ENCODE data around the gene NOMO2.
"Not testable (repeated sequence)": the region's sequence is repeated elsewhere in the genome, so short reads cannot be mapped to it uniquely, and the experiment has no call there.

The NOMO2 gene

GRCh38 chr16:18547382-18547781, 14.5 kb downstream of the NOMO2 start:
- not testable (repeated sequence) for H3K9me3 ChIP-seq; H3K4me3 ChIP-seq (ENCODE audit: low read depth, low read length); H3K4me1 ChIP-seq; DNase-seq; H3K27me3 ChIP-seq; H3K36me3 ChIP-seq

GRCh38 chr16:18546853-18547252, 15.0 kb downstream of the NOMO2 start:
- H3K27me3 ChIP-seq; H3K4me3 ChIP-seq (ENCODE audit: low read depth, low read length); DNase-seq; H3K9me3 ChIP-seq; H3K36me3 ChIP-seq; H3K4me1 ChIP-seq: not testable (repeated sequence)

- H3K4me3 ChIP-seq (ENCODE audit: low read depth, low read length); H3K27me3 ChIP-seq; H3K9me3 ChIP-seq; H3K4me1 ChIP-seq; H3K36me3 ChIP-seq; DNase-seq: not testable (repeated sequence)
These were observed 17.4 kb downstream of the NOMO2 start for GRCh38 chr16:18544232-18545081.

DNA sequence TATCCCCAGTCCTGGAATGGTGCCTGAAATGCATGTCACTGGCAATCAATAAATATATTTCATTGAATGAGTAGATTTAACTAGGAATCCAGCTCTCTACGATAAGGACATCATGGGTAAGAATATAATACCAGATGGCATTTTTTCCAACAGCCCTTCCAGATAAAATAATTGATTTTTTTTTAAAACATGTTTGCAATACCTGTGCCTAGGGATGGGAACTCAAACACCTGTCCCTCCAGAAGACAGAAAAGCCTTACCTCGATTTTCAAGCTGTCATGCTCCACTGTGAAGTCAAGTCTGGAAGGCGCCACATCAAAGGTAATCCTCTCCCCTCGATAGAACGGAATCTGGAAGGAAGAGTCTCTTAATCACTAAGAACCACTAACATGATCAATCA, 20.0 kb downstream of the NOMO2 start:
- H3K4me1 ChIP-seq; DNase-seq; H3K36me3 ChIP-seq; H3K9me3 ChIP-seq; H3K4me3 ChIP-seq (ENCODE audit: low read depth, low read length); H3K27me3 ChIP-seq: not testable (repeated sequence)

- H3K9me3 ChIP-seq; DNase-seq; H3K4me3 ChIP-seq (ENCODE audit: low read depth, low read length); H3K4me1 ChIP-seq; H3K36me3 ChIP-seq; H3K27me3 ChIP-seq: not testable (repeated sequence)
These were observed 24.9 kb downstream of the NOMO2 start for GRCh38 chr16:18537004-18537403.

GRCh38 chr16:18535519-18536168, 26.3 kb downstream of the NOMO2 start:
- H3K4me1 ChIP-seq; H3K9me3 ChIP-seq; H3K36me3 ChIP-seq; H3K27me3 ChIP-seq; DNase-seq; H3K4me3 ChIP-seq (ENCODE audit: low read depth, low read length): not testable (repeated sequence)

- not testable (repeated sequence) for H3K4me3 ChIP-seq (ENCODE audit: low read depth, low read length); DNase-seq
These were observed 27.6 kb downstream of the NOMO2 start for GRCh38 chr16:18534308-18534707.

DNA sequence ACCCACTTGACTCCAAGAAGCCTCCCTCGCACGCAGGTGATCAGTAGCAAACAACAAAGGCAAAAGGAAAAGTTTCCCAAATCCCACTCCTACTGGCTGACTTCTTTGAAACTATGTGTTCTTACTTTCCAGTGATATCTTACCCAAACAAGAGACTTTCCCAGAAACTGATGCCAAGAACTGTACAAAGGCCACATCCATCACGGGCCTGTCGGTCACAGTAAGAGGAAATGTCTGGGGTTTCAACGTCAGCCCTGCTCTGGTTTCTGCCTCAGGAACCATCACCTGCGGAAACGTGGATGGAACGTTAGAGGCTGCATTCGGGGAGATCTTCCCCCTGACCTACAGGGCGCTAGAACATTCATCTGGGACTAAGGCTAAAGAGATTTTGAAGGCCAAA, 30.6 kb downstream of the NOMO2 start:
- H3K27me3 ChIP-seq; H3K4me1 ChIP-seq; H3K4me3 ChIP-seq (ENCODE audit: low read depth, low read length); DNase-seq; H3K9me3 ChIP-seq; H3K36me3 ChIP-seq: not testable (repeated sequence)

More at GRCh38 chr16:18534308-18534707, 27.6 kb downstream of the NOMO2 start:
- not testable (repeated sequence) for H3K9me3 ChIP-seq, H3K4me1 ChIP-seq, H3K36me3 ChIP-seq, H3K27me3 ChIP-seq

- H3K4me1 ChIP-seq; DNase-seq; H3K4me3 ChIP-seq (ENCODE audit: low read depth, low read length); H3K27me3 ChIP-seq; H3K36me3 ChIP-seq; H3K9me3 ChIP-seq: not testable (repeated sequence)
These were observed 31.6 kb downstream of the NOMO2 start for GRCh38 chr16:18530329-18530728.

GRCh38 chr16:18526547-18526946, 35.4 kb downstream of the NOMO2 start:
- not testable (repeated sequence) for H3K4me3 ChIP-seq (ENCODE audit: low read depth, low read length); H3K4me1 ChIP-seq; H3K36me3 ChIP-seq; H3K9me3 ChIP-seq; H3K27me3 ChIP-seq; DNase-seq

DNA sequence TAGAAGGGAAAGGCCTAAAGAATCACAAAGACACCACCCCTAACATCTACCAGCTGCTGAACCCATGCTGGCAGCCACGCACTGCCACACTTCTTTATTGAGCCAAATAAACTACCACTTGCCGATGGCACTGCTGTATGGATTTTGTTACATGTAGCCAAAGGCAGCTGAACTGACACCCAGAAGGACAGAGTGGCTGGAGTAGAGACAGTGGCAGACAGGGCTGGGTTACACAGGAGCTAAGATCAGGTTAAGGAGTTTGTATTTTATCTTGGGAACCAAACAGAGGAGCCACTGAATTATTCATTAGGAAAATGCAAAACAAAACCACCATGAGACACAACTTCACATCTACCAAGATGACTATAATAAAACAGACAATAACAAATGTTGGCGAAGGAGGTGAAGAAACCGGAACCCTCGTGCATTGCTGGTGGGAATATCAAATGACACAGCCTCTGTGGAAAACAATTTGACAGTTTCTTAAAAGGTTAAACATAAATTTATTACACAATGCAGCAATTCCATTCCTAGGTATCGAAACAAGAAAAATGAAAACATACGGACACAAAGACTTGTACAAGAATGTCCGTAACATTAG, 35.9 kb downstream of the NOMO2 start:
- not testable (repeated sequence) for H3K4me1 ChIP-seq; H3K36me3 ChIP-seq; H3K9me3 ChIP-seq; H3K27me3 ChIP-seq; H3K4me3 ChIP-seq (ENCODE audit: low read depth, low read length); DNase-seq

DNA sequence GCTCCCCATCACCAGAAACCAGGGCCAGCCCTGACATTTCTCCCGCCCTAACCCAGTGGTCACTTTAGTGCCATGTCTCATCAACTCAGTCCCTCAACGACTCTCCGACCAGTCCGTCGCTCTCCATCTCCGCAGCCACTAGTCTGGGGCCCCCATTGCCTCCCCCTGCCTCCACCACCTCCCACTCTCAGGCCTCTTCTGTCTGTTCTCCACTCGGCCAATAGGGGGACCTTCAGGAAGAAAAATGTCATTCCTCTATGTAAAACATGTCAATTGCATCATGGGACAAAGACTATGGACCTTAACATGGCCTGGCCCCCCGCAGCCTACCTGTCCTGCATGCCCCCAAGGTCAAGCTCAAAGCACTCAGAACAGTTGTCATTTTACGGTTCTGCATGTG, 39.3 kb downstream of the NOMO2 start:
- not testable (repeated sequence) for H3K4me1 ChIP-seq

DNA sequence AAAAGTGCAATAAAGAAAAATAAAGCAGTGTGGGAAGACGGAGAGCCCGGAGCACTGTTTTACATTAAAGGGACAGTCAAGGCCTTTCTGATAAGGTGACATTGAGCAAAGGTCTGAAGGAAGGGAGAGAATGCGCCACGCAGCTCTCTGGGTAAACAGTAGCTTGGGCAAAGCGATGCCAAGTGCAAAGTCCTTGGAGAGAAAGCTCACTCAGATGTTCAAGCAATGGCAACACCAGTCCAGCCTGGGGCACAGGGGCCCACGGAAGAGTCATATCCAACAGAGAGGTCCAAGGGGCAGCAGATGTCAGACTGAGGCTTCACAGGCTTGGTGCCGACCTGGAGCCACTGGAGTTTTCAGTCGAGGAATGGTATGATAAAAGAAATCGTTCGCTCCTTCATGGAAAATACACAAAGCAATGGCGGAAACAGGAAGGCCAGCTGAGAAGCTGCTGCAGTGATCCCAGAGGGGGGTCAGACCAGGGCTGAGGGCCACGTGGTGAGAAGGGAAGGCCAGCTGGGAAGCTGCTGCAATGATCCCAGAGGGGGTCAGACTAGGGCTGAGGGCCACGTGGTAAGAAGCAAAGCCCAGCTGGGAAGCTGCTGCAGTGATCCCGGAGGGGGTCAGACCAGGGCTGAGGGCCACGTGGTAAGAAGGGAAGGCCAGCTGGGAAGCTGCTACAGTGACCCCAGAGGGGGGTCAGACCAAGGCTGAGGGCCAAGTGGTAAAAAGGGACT, 40.3 kb downstream of the NOMO2 start:
- not testable (repeated sequence) for H3K36me3 ChIP-seq; H3K4me1 ChIP-seq; H3K27me3 ChIP-seq; H3K4me3 ChIP-seq (ENCODE audit: low read depth, low read length); DNase-seq; H3K9me3 ChIP-seq

More for the DNA sequence above, 39.3 kb downstream of the NOMO2 start:
- H3K27me3 ChIP-seq; H3K36me3 ChIP-seq; H3K4me3 ChIP-seq (ENCODE audit: low read depth, low read length); H3K9me3 ChIP-seq; DNase-seq: not testable (repeated sequence)

DNA sequence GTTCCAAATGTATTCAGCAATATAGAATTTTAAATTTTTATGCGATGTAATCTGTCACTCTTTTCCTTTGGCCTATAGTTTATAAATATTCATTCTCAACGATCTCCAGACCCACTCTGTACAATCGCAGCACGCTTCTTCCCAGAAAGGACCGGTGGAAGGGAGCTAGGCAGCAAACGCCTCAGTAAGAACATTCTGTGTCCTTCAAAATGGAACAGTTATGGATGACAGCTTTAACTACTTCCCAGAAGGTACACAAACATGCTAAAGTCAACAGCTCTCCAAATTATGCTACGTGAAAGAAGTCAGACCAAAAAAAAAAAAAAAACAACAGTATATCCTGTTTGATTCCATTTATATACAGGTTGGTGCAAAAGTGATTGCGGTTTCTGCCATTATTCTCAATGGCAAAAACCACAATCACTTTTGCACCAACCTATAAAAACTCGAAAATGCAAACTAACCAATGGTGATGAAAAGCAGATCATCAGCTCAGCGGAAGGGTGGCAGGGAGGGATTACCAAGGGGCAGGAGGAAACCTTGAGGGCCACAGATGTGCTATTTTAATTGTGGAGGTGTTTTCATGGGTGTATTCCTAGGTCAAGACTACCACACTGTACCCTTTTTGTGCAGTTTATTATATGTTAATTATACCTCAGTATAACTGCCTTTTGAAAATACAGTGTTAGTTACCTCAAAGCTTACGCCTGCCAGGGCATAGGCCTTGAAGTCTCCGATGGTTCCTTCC, 43.2 kb downstream of the NOMO2 start:
- H3K4me3 ChIP-seq (ENCODE audit: low read depth, low read length); DNase-seq: not testable (repeated sequence)

DNA sequence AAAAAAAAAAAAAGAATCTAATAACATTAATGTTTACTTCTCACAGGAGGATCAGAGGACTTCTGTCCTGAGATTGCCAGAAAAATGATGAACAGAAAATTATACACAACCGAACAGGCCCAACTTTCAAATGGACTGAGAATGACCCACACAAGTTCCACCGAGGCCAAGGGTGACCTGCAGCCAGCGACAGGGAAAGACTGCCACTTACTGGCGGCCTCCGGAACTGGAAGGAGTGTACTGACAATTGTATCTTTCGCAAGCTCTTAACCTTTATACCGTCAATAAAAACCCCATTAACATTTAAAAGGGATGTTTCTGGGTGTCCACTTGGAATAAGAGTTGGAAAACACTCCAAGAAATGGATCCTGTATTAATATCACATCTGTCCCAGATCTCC, 63.5 kb downstream of the NOMO2 start:
- H3K9me3 ChIP-seq; H3K4me1 ChIP-seq; H3K4me3 ChIP-seq (ENCODE audit: low read depth, low read length); H3K36me3 ChIP-seq; H3K27me3 ChIP-seq; DNase-seq: not testable (repeated sequence)

More for the DNA sequence above, 43.2 kb downstream of the NOMO2 start:
- H3K4me1 ChIP-seq, H3K9me3 ChIP-seq, H3K27me3 ChIP-seq, H3K36me3 ChIP-seq: not testable (repeated sequence)
